BJ (cell line): Measurements from ENCODE around the gene COBL. TPM values are rescaled to one million over a fixed set of nuclear protein-coding genes. Genes with fewer than 3 reads are reported as not detected.
A peak's percentile ranks its signal among the peaks of the same experiment; 100 is the strongest.

Experiments
- CTCF ChIA-PET: fragments of 350-600 bp; formaldehyde crosslinking; extraction: SDS; loops from one replicate; lab custom pipeline; 2021; ENCODE audit warnings: antibody characterized with exemption, inconsistent platforms; lab: Yijun Ruan, JAX
- POLR2A ChIA-PET: fragments of 300-600 bp; sonication (Branson Sonifier 250); formaldehyde crosslinking; extraction: SDS; loops from one replicate; lab custom pipeline; 2021; ENCODE audit warnings: antibody characterized with exemption; lab: Charles Lee
- DNase-seq: peaks from one replicate; pipeline ENCODE4 v3.0.0-alpha.2; 2011; ENCODE audit warnings: low read depth
- H3K27me3 ChIP-seq: 2 replicates; pipeline ENCODE4 v1.6.0; 2011; ENCODE audit warnings: low read length; ENCODE audit not compliant: control insufficient read depth, insufficient read depth
- H3K36me3 ChIP-seq: 2 replicates; pipeline ENCODE4 v1.5.1; 2011; ENCODE audit warnings: low read length; ENCODE audit not compliant: control insufficient read depth, insufficient read depth
- H3K4me3 ChIP-seq: 2 replicates; pipeline ENCODE4 v1.5.1; 2011; ENCODE audit warnings: low read depth, mild to moderate bottlenecking, control low read depth, low read length
- polyA plus RNA-seq: library from polyadenylated mRNA; depleted of rRNA; stranded (reverse); fragments of >200 nt; gene quantifications from 2 replicates; pipeline ENCODE4 v1.2.3, GENCODE V29; 2011
- TF ChIP-seq, protein P1 (sequence below): IDR thresholded peaks from 2 replicates; pipeline ENCODE4 v1.5.1; 2011; ENCODE audit warnings: low read depth, mild to moderate bottlenecking, control low read depth, inconsistent platforms, low read length, moderate library complexity; ENCODE audit not compliant: insufficient read depth

COBL gene
- polyA plus RNA-seq, 1 experiment: not detected

DNA sequence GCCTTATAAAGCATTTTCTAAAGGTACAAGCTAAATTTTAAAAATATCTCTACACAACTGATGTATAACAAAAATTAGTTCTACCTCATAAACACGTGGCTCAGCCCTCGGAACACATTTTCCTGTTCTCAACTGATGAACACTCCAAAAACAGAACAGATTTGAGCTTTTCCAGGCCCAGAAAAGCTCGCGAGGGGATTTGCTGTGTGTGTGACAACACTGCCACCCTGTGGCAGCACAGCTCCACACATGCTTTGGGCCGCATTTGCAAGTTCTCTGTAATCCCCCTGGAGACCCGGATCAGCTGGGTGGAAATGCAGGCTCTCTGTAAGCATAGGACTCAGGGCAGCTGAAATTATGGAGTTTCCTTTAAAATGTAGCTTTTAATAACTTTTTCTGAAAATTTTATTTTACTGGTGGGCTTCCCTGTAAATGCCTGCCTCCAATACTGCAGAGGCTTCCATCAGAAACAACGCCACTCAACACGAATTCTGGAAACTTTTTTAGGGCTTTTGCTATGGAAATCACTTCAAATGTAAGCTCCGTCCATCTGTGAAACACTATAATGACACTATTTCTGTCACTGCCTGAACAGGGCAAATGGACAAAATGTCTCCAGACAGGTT lies 155.5 kb downstream of the COBL start:
- H3K27me3 ChIP-seq: peaks cover 3% of the 10 kb centered on the region
- TF ChIP-seq, protein P1, sequence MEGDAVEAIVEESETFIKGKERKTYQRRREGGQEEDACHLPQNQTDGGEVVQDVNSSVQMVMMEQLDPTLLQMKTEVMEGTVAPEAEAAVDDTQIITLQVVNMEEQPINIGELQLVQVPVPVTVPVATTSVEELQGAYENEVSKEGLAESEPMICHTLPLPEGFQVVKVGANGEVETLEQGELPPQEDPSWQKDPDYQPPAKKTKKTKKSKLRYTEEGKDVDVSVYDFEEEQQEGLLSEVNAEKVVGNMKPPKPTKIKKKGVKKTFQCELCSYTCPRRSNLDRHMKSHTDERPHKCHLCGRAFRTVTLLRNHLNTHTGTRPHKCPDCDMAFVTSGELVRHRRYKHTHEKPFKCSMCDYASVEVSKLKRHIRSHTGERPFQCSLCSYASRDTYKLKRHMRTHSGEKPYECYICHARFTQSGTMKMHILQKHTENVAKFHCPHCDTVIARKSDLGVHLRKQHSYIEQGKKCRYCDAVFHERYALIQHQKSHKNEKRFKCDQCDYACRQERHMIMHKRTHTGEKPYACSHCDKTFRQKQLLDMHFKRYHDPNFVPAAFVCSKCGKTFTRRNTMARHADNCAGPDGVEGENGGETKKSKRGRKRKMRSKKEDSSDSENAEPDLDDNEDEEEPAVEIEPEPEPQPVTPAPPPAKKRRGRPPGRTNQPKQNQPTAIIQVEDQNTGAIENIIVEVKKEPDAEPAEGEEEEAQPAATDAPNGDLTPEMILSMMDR: peak; percentile 95
- no peaks in the 10 kb centered on the region for H3K36me3 ChIP-seq
- POLR2A ChIA-PET: no interaction called here
- H3K4me3 ChIP-seq: no peak overlapping the region
- DNase-seq: peak; percentile 4
- CTCF ChIA-PET: interaction anchor here (0.6 to 5.8 kb wide), 48 partner anchors 9 to 1069 kb away, joined by 3 to 64 read pairs (median 4); no protein-coding TSS in a partner anchor

DNA sequence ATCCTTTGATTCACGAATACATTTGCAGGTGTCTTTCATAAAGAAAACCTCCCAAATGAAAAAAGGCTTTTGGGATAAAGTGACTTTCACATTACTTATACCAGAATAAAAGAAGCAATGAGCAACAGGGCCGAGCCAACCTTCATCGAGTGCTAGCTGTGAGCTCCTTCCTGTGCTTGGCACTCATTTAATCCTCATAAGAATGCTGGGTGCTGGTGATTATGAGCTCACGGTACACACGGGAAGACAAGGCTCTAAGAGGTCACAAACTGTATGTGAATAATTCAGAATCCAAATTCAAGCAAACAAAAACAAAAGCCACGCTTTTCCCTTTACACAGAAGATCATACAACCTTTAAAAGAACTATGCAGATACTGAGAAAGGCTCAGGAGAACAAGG lies 156.2 kb downstream of the COBL start:
- Histone ChIP-seq H3K36me3 (no peaks in the 10 kb centered on the region), H3K27me3 (peaks cover 3% of the 10 kb centered on the region), H3K4me3 (no peak overlapping the region)
- TF ChIP-seq, protein P1: no peak
- CTCF ChIA-PET: interaction anchor here (0.6 to 5.8 kb wide), 45 partner anchors 9 to 1068 kb away, joined by 3 to 64 read pairs (median 5); no protein-coding TSS in a partner anchor
- no peak for DNase-seq
- POLR2A ChIA-PET: no interaction called here

DNA sequence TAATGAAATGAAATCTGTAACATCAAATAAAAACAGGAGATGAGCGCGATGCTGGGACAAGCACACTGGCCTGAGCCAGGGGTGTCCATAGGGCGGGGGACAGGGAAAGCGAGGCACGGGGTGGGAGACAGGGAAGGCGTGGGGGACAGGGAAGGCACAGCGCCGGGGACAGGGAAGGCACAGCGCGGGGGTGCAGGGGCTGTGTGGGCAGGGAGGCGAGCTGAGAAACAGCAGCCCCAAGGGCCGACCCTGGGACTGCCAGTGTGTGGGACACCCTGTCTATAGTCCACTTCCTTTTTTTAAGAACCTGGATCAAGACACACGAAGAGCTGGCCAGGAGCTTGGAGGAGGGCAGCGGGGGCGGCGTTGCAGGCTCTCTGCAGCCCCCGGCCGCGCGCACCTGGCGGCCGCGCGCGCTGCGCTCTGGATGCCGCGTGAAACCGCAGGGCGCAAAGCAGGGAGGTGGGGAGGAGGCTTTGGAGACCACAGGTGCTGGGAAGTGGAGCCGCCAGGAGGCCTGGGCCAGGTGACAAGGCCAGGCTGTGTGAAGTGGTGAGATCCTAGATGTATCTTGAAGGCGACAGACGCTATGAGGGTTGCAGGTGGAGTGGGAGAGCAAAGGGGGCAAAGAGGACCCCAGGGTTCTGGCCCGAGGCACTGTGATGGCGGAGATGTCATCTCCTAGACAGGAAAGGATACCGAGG lies 157.7 kb downstream of the COBL start:
- ChIA-PET CTCF (interaction anchor here (0.7 to 3.8 kb wide), 5 partner anchors 18 to 1013 kb away, joined by 3 to 38 read pairs (median 4); no protein-coding TSS in a partner anchor), POLR2A (no interaction called here)
- no peak for DNase-seq
- peaks cover 3% of the 10 kb centered on the region for H3K27me3 ChIP-seq
- TF ChIP-seq, protein P1: no peak
- H3K4me3 ChIP-seq: no peak overlapping the region
- no peaks in the 10 kb centered on the region for H3K36me3 ChIP-seq

DNA sequence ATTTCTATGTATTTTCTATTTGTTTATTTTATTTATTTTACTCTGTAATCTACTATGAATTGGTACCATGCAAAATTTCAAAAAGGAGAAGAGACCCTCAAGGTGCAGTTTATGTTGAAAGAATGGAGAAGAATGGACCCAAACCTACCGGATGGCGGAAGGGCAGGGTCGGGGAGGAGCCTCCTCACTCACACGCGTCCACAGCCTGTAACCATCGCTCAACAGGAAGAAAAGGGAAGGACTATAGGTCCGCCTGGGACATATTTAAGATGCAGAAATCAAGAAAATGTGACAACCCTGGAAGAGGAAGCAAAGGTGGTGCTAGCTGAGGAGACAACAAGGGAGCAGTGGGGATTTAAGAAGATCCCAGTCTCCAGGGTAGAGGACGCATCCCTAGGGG lies 158.4 kb downstream of the COBL start:
- H3K36me3 ChIP-seq: no peaks in the 10 kb centered on the region
- peaks cover 3% of the 10 kb centered on the region for H3K27me3 ChIP-seq
- TF ChIP-seq, protein P1: no peak
- DNase-seq: no peak
- no peak overlapping the region for H3K4me3 ChIP-seq
- POLR2A ChIA-PET: no interaction called here
- CTCF ChIA-PET: interaction anchor here (0.7 to 3.1 kb wide), 3 partner anchors 17 to 1012 kb away, joined by 3 to 38 read pairs (median 4); no protein-coding TSS in a partner anchor

DNA sequence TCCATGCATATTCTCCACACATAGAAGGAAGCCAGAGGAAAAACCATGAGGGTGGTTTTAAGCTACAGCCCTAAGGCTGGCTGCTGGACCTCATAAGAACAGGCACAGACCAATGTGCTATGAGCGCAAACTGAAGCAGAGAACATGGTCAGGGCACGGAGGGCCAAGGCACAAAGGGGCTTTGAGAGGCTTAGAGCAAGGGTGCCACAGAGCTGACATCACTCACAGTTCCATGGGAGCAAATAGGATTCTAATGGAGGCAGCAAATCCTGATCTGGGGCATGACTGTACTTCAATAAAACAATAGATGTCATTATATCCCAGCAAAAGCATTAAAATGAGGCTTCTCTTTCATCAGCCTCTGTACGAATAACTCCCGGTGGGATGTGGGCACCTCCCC lies 162.4 kb downstream of the COBL start:
- TF ChIP-seq, protein P1: no peak
- no peak for DNase-seq
- ChIA-PET CTCF (interaction anchor here (1.1 to 5.2 kb wide), 3 partner anchors 9 to 687 kb away, joined by 4 to 45 read pairs (median 17); no protein-coding TSS in a partner anchor), POLR2A (no interaction called here)
- H3K36me3 ChIP-seq: no peaks in the 10 kb centered on the region
- H3K4me3 ChIP-seq: no peak overlapping the region
- peaks cover 2% of the 10 kb centered on the region for H3K27me3 ChIP-seq
